Fibroblast of lung (primary cell): ENCODE results near the gene ABCD1. TPM values are rescaled to one million over a fixed set of nuclear protein-coding genes. Genes with fewer than 3 reads are reported as not detected.
"Not testable (repeated sequence)": the region's sequence is repeated elsewhere in the genome, so short reads cannot be mapped to it uniquely, and the experiment has no call there.

ENCODE experiments used
- DNase-seq, 2 donors: peaks; one replicate each; pipeline versions ENCODE4 v3.0.0 to v3.0.0-alpha.2; 2010; ENCODE audit warnings: low read depth in 2 of 2
- H2AFZ ChIP-seq: 2 replicates; pipeline ENCODE4 v1.5.1; 2012; ENCODE audit warnings: low read length, control low read depth, inconsistent platforms
- H3K27ac ChIP-seq: 2 replicates; pipeline ENCODE4 v1.5.1; 2011; ENCODE audit warnings: low read length, control low read depth; ENCODE audit not compliant: insufficient read depth
- H3K27me3 ChIP-seq: 2 replicates; pipeline ENCODE4 v1.5.1; 2011; ENCODE audit warnings: mild to moderate bottlenecking, low read length; ENCODE audit not compliant: control insufficient read depth, insufficient read depth
- H3K36me3 ChIP-seq: 2 replicates; pipeline ENCODE4 v1.5.1; 2011; ENCODE audit warnings: low read length; ENCODE audit not compliant: control insufficient read depth, insufficient read depth
- H3K4me1 ChIP-seq: 2 replicates; pipeline ENCODE4 v1.5.1; 2011; ENCODE audit warnings: low read length; ENCODE audit not compliant: control insufficient read depth, insufficient read depth; ENCODE audit errors: extremely low read depth
- H3K4me2 ChIP-seq: 2 replicates; pipeline ENCODE4 v1.5.1; 2011; ENCODE audit warnings: low read length, control low read depth; ENCODE audit not compliant: insufficient read depth; ENCODE audit errors: extremely low read depth
- H3K4me3 ChIP-seq, 4 experiments: fragments of 200-600 bp in 1 of 4; sonication (generic) in 1 of 4; replicated peaks in 1 of 4; 2 replicates each; pipeline ENCODE4 v1.5.1; 2011 to 2016; ENCODE audit warnings: low read length in 4 of 4, low read depth in 3 of 4, mild to moderate bottlenecking in 3 of 4, control low read depth in 2 of 4, inconsistent platforms in 1 of 4, mixed read lengths in 1 of 4; ENCODE audit not compliant: insufficient read depth in 1 of 4; ENCODE audit errors: control extremely low read depth in 1 of 4
- H3K79me2 ChIP-seq: 2 replicates; pipeline ENCODE4 v1.5.1; 2012; ENCODE audit warnings: mild to moderate bottlenecking, low read length, inconsistent platforms; ENCODE audit not compliant: control insufficient read depth, insufficient read depth
- H3K9ac ChIP-seq: 2 replicates; pipeline ENCODE4 v1.5.1; 2011; ENCODE audit warnings: mild to moderate bottlenecking, low read length, control low read depth; ENCODE audit not compliant: insufficient read depth
- H3K9me3 ChIP-seq: 2 replicates; pipeline ENCODE4 v1.5.1; 2012; ENCODE audit warnings: low read depth, low read length; ENCODE audit not compliant: control insufficient read depth, insufficient read depth
- H4K20me1 ChIP-seq: 2 replicates; pipeline ENCODE4 v1.5.1; 2011; ENCODE audit warnings: low read length; ENCODE audit not compliant: control insufficient read depth, insufficient read depth; ENCODE audit errors: extremely low read depth
- EZH2 ChIP-seq: IDR thresholded peaks from 2 replicates; pipeline ENCODE4 v1.5.1; 2012; ENCODE audit warnings: low read length, control low read depth, mild to moderate bottlenecking; ENCODE audit errors: missing control alignments
- polyA plus RNA-seq, 2 donors: library from polyadenylated mRNA; depleted of rRNA in 1 of 2; stranded (reverse) in 1 of 2; unstranded in 1 of 2; fragments of >200 nt; gene quantifications; 2 replicates each; pipeline ENCODE4 v1.2.1, GENCODE V29; 2011 to 2012; ENCODE audit warnings: missing spikeins in 1 of 2
- total RNA-seq: library from RNA; depleted of rRNA; stranded (reverse); fragments of >200 nt; gene quantifications from 2 replicates; pipeline ENCODE4 v1.2.1, GENCODE V29; 2014
- TF ChIP-seq, protein P1 (sequence below), 2 donors: IDR thresholded peaks in 1 of 2; conservative IDR thresholded peaks in 1 of 2; 1 replicate in 1 of 2; 2 replicates in 1 of 2; pipeline ENCODE4 v1.5.1; 2011 to 2012; ENCODE audit warnings: low read length in 2 of 2, control low read depth in 1 of 2, inconsistent platforms in 1 of 2, low read depth in 1 of 2, mild to moderate bottlenecking in 1 of 2

The ABCD1 gene
- total and polyA plus RNA-seq, 2 donors (not counting 1 experiment from before 2014, with no cell fraction given): 4.0 to 12.7 TPM

DNA sequence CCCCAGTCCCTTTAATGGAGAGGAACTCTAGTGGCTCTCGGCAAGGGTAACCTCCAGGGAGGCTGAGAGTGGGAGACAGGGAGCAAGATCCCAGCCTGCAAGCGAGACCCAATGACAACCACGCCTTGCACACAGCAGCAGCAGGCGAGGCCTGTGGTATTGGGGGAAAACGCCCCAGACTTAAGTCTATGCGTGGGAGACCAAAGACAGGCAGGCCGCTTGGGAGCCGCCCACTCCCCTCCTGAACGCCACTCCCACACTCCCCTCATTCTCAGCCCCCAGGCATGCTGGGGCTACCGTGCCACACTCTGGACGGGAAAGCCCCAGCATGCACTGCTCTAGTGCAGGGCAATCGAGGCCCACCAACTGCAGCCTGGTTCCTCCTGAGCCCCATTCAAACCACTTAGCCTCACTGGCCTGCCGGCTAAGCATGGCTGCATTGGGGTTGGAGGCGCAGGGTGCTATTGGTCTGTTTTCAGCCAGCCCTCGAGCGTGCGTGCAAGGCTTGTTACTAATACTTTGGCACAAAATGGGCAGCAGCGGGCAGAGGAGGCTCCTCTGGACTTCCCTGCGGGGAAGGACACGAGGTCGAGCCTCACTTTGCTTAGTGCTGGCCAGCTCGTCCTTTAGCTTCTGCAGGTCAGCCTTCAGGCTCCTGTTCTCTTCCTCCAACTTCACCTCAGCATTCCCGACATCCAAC, 22.2 kb upstream of the ABCD1 start:
- no peak overlapping the region for H3K4me3 ChIP-seq
- no peak overlapping the region for H2AFZ ChIP-seq
- no peaks in the 10 kb centered on the region for H3K9me3 ChIP-seq
- TF ChIP-seq, protein P1, sequence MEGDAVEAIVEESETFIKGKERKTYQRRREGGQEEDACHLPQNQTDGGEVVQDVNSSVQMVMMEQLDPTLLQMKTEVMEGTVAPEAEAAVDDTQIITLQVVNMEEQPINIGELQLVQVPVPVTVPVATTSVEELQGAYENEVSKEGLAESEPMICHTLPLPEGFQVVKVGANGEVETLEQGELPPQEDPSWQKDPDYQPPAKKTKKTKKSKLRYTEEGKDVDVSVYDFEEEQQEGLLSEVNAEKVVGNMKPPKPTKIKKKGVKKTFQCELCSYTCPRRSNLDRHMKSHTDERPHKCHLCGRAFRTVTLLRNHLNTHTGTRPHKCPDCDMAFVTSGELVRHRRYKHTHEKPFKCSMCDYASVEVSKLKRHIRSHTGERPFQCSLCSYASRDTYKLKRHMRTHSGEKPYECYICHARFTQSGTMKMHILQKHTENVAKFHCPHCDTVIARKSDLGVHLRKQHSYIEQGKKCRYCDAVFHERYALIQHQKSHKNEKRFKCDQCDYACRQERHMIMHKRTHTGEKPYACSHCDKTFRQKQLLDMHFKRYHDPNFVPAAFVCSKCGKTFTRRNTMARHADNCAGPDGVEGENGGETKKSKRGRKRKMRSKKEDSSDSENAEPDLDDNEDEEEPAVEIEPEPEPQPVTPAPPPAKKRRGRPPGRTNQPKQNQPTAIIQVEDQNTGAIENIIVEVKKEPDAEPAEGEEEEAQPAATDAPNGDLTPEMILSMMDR (conservative IDR thresholded peaks at IDR 0.05 in 1 of 2, IDR thresholded peaks at IDR 0.05 in 1 of 2; ENCODE audit: low read depth in 1 of 2, low read length in 2 of 2): no peak
- TF ChIP-seq EZH2: no peak
- no peaks in the 10 kb centered on the region for H4K20me1 ChIP-seq
- no peak overlapping the region for H3K9ac ChIP-seq
- H3K36me3 ChIP-seq: peaks cover 3% of the 10 kb centered on the region
- no peaks in the 10 kb centered on the region for H3K79me2 ChIP-seq
- no peak overlapping the region for H3K27ac ChIP-seq
- no peak for DNase-seq
- no peak overlapping the region for H3K4me2 ChIP-seq
- no peaks in the 10 kb centered on the region for H3K27me3 ChIP-seq
- no peaks in the 10 kb centered on the region for H3K4me1 ChIP-seq

DNA sequence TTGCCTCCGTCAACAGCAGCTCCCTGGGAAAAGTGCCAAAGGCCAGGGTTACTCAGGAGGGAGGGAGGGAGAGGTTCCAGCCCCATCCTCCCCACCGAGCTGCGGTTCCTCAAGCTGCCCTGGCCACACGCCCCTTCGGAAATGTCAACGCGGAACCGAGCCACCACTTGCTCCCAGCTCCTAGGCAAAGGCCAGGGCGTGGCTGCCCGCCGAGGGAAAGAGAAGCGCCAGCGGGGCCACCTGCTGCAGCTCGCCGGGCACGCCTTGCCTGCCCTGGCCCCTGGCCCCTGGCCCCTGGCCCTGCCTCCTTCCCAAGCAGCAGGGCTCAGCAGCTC, 21.7 kb upstream of the ABCD1 start:
- H3K79me2 ChIP-seq: no peaks in the 10 kb centered on the region
- H2AFZ ChIP-seq: no peak overlapping the region
- no peak overlapping the region for H3K27ac ChIP-seq
- H3K4me1 ChIP-seq: no peaks in the 10 kb centered on the region
- H4K20me1 ChIP-seq: no peaks in the 10 kb centered on the region
- no peak overlapping the region for H3K4me2 ChIP-seq
- peak; percentile 54 to 79 for DNase-seq
- H3K4me3 ChIP-seq: no peak overlapping the region
- H3K9me3 ChIP-seq: no peaks in the 10 kb centered on the region
- TF ChIP-seq, protein P1 (conservative IDR thresholded peaks at IDR 0.05 in 1 of 2, IDR thresholded peaks at IDR 0.05 in 1 of 2; ENCODE audit: low read depth in 1 of 2, low read length in 2 of 2): no peak
- TF ChIP-seq EZH2: no peak
- no peaks in the 10 kb centered on the region for H3K27me3 ChIP-seq
- H3K36me3 ChIP-seq: peaks cover 3% of the 10 kb centered on the region
- H3K9ac ChIP-seq: no peak overlapping the region

DNA sequence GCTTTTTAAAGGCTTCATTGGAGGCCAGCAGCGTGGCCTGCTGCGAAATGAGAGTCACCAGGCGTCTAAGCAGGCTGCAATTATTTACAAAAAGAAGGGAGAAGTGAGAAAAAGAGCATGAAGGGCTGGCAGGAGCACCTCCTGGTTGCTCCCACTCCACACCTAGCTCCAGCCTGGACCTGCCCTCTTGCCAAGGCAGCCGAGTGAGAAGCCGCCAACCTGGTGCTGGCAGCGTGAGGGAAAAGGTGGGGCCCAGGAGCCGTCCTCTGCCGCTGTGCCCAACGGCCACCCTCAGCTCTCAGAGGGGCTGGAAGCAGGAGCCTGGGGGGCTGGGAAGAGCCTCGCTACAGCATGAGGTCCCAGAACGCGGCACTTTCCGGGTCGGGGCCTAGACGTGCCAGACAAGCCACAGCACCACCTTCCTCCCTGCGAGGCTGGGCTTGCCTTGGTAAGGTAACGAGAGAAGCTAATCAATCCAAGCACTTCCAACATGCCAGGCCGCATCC, 20.6 kb upstream of the ABCD1 start:
- TF ChIP-seq EZH2: no peak
- TF ChIP-seq, protein P1 (conservative IDR thresholded peaks at IDR 0.05 in 1 of 2, IDR thresholded peaks at IDR 0.05 in 1 of 2; ENCODE audit: low read depth in 1 of 2, low read length in 2 of 2): no peak
- DNase-seq: no peak
- Histone ChIP-seq H3K9ac (no peak overlapping the region), H3K27me3 (no peaks in the 10 kb centered on the region), H4K20me1 (no peaks in the 10 kb centered on the region), H3K4me1 (no peaks in the 10 kb centered on the region), H2AFZ (no peak overlapping the region), H3K4me3 (no peak overlapping the region), H3K79me2 (no peaks in the 10 kb centered on the region), H3K27ac (no peak overlapping the region), H3K36me3 (peaks cover 3% of the 10 kb centered on the region), H3K9me3 (no peaks in the 10 kb centered on the region), H3K4me2 (no peak overlapping the region)

DNA sequence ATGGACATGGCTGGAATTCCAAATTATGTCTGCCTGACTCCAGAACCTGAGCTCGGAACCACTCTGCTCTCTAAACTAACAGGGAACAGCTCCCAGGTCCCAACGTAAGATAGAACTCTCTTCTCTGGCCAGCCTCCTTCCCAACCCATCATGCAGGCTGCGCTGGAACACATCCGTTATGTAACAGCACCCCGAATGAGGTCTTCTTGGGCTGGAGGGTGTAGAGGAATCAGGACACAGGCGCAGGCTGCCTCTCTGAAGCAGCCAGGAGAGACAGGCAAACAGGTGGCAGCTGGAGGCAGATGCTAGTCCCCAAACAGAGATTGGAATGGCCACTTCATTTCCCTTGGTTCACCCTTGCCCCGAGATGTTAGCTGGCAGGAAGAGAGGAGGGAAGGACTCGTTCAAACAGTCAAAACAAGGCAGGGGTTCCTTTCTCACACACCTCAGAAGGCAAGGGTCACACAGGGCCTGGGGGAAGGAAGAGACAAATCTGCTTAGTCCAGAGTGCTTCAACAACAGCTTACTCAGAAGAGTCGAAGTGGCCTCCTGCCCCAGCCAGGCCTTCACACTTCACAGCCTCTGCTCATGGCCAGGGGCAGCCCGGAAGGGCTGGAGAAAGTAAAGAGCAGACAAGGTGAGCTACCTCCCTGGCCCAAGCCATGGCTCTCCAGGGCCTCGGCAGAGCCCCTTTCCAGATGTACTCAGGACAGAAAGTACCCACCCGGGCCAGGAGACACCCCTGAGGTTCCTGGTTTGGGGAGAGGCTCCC, 19.8 kb upstream of the ABCD1 start:
- H3K4me1 ChIP-seq, H3K27ac ChIP-seq, H3K79me2 ChIP-seq, H3K27me3 ChIP-seq, H3K4me3 ChIP-seq, H3K9me3 ChIP-seq, H3K36me3 ChIP-seq, H2AFZ ChIP-seq, H3K9ac ChIP-seq, DNase-seq, H3K4me2 ChIP-seq, H4K20me1 ChIP-seq: not testable (repeated sequence)
